22Rv1 (cell line): ENCODE measurements around the gene DCAF17.
"Not testable (repeated sequence)": the region's sequence is repeated elsewhere in the genome, so short reads cannot be mapped to it uniquely, and the experiment has no call there.

Experiments used
- H3K27ac ChIP-seq: fragments of 450-650 bp; 2 replicates; pipeline ENCODE4 v1.5.1; 2017
- CTCF ChIP-seq: fragments of 450-650 bp; IDR thresholded peaks from 2 replicates; pipeline ENCODE4 v1.5.1; 2017; ENCODE audit warnings: mild to moderate bottlenecking
- ZFX ChIP-seq: fragments of 450-650 bp; IDR thresholded peaks from 2 replicates; pipeline ENCODE4 v1.6.1; 2017; ENCODE audit warnings: antibody characterized with exemption, borderline replicate concordance

The DCAF17 gene

GRCh38 chr2:171410101-171410500 lies 23.9 kb upstream of the DCAF17 start:
- TF ChIP-seq ZFX (no peak), CTCF (no peak)
- H3K27ac ChIP-seq: peak overlapping the region; percentile 23; the same call in 1 of the 2 replicates

- TF ChIP-seq CTCF (no peak), ZFX (no peak)
- peak overlapping the region; percentile 23; the same call in 1 of the 2 replicates for H3K27ac ChIP-seq
Observed at GRCh38 chr2:171410624-171411023, 23.4 kb upstream of the DCAF17 start.

- no peak overlapping the region for H3K27ac ChIP-seq
Observed at GRCh38 chr2:171411214-171411613, 22.8 kb upstream of the DCAF17 start.

GRCh38 chr2:171411791-171412483 lies 22.1 kb upstream of the DCAF17 start:
- TF ChIP-seq CTCF (no peak), ZFX (no peak)

More at GRCh38 chr2:171411214-171411613, 22.8 kb upstream of the DCAF17 start:
- no peak for TF ChIP-seq CTCF
- TF ChIP-seq ZFX: no peak

GRCh38 chr2:171412571-171413175 lies 21.4 kb upstream of the DCAF17 start:
- TF ChIP-seq ZFX: no peak
- no peak for TF ChIP-seq CTCF
- no peak overlapping the region for H3K27ac ChIP-seq

More at GRCh38 chr2:171411791-171412483, 22.1 kb upstream of the DCAF17 start:
- no peak overlapping the region for H3K27ac ChIP-seq

- H3K27ac ChIP-seq: not testable (repeated sequence)
Observed at GRCh38 chr2:171414645-171415044, 19.4 kb upstream of the DCAF17 start.

- TF ChIP-seq CTCF (peak; percentile 76), ZFX (no peak)
- peak overlapping the region; percentile 23; the same call in 1 of the 2 replicates for H3K27ac ChIP-seq
Observed at GRCh38 chr2:171416009-171416926, 17.8 kb upstream of the DCAF17 start.
